Activated naive CD4-positive, alpha-beta T cell treated with anti-CD3 and anti-CD28 coated beads for 36 hours (primary cell): Measurements from ENCODE around the gene RNF220. TPM values are rescaled to one million over a fixed set of nuclear protein-coding genes. Genes with fewer than 3 reads are reported as not detected.
A peak's percentile ranks its signal among the peaks of the same experiment; 100 is the strongest.

Experiments
- CTCF ChIA-PET: fragments of 350-600 bp; sonication (Branson Sonifier 250); formaldehyde crosslinking; loops from one replicate; lab custom pipeline; 2021; ENCODE audit warnings: antibody characterized with exemption; lab: Charles Lee
- DNase-seq: peaks from one replicate; pipeline ENCODE4 v3.0.0-alpha.2; 2020
- H3K27ac Mint-ChIP-seq: one replicate; pipeline ENCODE4 v1.8.0; 2021; ENCODE audit warnings: mild to moderate bottlenecking, mixed read lengths
- H3K27me3 Mint-ChIP-seq: one replicate; pipeline ENCODE4 v1.8.0; 2021; ENCODE audit warnings: low read depth, mixed read lengths
- H3K36me3 Mint-ChIP-seq: one replicate; pipeline ENCODE4 v1.8.0; 2021; ENCODE audit warnings: low read depth, mixed read lengths
- H3K4me1 Mint-ChIP-seq: one replicate; pipeline ENCODE4 v1.8.0; 2021; ENCODE audit warnings: low read depth, mixed read lengths
- H3K4me3 Mint-ChIP-seq: one replicate; pipeline ENCODE4 v1.8.0; 2021; ENCODE audit warnings: mild to moderate bottlenecking, moderate library complexity, mixed read lengths
- H3K9me3 Mint-ChIP-seq: one replicate; pipeline ENCODE4 v1.8.0; 2021; ENCODE audit warnings: mixed read lengths
- intact Hi-C: fragments of 100-400 bp; cut with micrococcal nuclease; formaldehyde crosslinking; loops from one replicate; pipeline ENCODE4 v1.15.1; 2023
- total RNA-seq, 2 experiments: library from RNA; stranded (reverse); gene quantifications; one replicate each; pipeline ENCODE4 v1.2.3, GENCODE V29; 2021

RNF220 gene
- total RNA-seq, 2 experiments from 2014 or later, result 71.6 to 81.6 TPM

- H3K4me3 Mint-ChIP-seq, result no peak overlapping the region
- H3K27me3 Mint-ChIP-seq, result peaks cover 34% of the 10 kb centered on the region
- CTCF ChIA-PET, result no interaction called here
- no peak overlapping the region for H3K27ac Mint-ChIP-seq
- no peaks in the 10 kb centered on the region for H3K4me1 Mint-ChIP-seq
- no peak for DNase-seq
- H3K9me3 Mint-ChIP-seq, result peaks cover 3% of the 10 kb centered on the region
- no peaks in the 10 kb centered on the region for H3K36me3 Mint-ChIP-seq
- intact Hi-C loops, result no loop called here
Measured at GRCh38 chr1:44460107-44460882, 55.2 kb downstream of the RNF220 start.

GRCh38 chr1:44464361-44464760 is 59.3 kb downstream of the RNF220 start:
- intact Hi-C loops, result no loop called here
- no peak for DNase-seq
- no peaks in the 10 kb centered on the region for H3K4me1 Mint-ChIP-seq
- CTCF ChIA-PET, result no interaction called here
- no peaks in the 10 kb centered on the region for H3K36me3 Mint-ChIP-seq
- H3K4me3 Mint-ChIP-seq, result no peak overlapping the region
- H3K27me3 Mint-ChIP-seq, result peaks cover 14% of the 10 kb centered on the region
- no peak overlapping the region for H3K27ac Mint-ChIP-seq
- H3K9me3 Mint-ChIP-seq, result peaks cover 3% of the 10 kb centered on the region

- Mint-ChIP-seq H3K27me3 (peaks cover 11% of the 10 kb centered on the region), H3K36me3 (no peaks in the 10 kb centered on the region), H3K4me3 (no peak overlapping the region), H3K9me3 (peaks cover 3% of the 10 kb centered on the region), H3K4me1 (peaks cover 3% of the 10 kb centered on the region), H3K27ac (no peak overlapping the region)
- CTCF ChIA-PET, result no interaction called here
- DNase-seq, result no peak
- intact Hi-C loops, result no loop called here
Measured at GRCh38 chr1:44467566-44467965, 62.5 kb downstream of the RNF220 start.

GRCh38 chr1:44471911-44472453 is 66.9 kb downstream of the RNF220 start:
- peaks cover 6% of the 10 kb centered on the region for H3K27me3 Mint-ChIP-seq
- no peaks in the 10 kb centered on the region for H3K9me3 Mint-ChIP-seq
- CTCF ChIA-PET, result interaction anchor here (0.8 kb wide), 1 partner anchor 100 kb away, joined by 3 read pairs; no protein-coding TSS in a partner anchor
- no peak overlapping the region for H3K4me3 Mint-ChIP-seq
- H3K4me1 Mint-ChIP-seq, result peaks cover 11% of the 10 kb centered on the region
- intact Hi-C loops, result no loop called here
- no peak for DNase-seq
- H3K27ac Mint-ChIP-seq, result no peak overlapping the region
- no peaks in the 10 kb centered on the region for H3K36me3 Mint-ChIP-seq

GRCh38 chr1:44472620-44473525 is 67.8 kb downstream of the RNF220 start:
- H3K4me1 Mint-ChIP-seq, result peaks cover 11% of the 10 kb centered on the region
- H3K4me3 Mint-ChIP-seq, result no peak overlapping the region
- peaks cover 6% of the 10 kb centered on the region for H3K27me3 Mint-ChIP-seq
- H3K9me3 Mint-ChIP-seq, result no peaks in the 10 kb centered on the region
- intact Hi-C loops, result no loop called here
- no peak overlapping the region for H3K27ac Mint-ChIP-seq
- H3K36me3 Mint-ChIP-seq, result no peaks in the 10 kb centered on the region
- no peak for DNase-seq
- CTCF ChIA-PET, result no interaction called here

- intact Hi-C loops, result no loop called here
- peaks cover 7% of the 10 kb centered on the region for H3K27me3 Mint-ChIP-seq
- H3K27ac Mint-ChIP-seq, result no peak overlapping the region
- CTCF ChIA-PET, result interaction anchor here (0.9 kb wide), 1 partner anchor 118 kb away, joined by 3 read pairs; no protein-coding TSS in a partner anchor
- H3K4me3 Mint-ChIP-seq, result no peak overlapping the region
- no peak for DNase-seq
- H3K9me3 Mint-ChIP-seq, result no peaks in the 10 kb centered on the region
- H3K36me3 Mint-ChIP-seq, result no peaks in the 10 kb centered on the region
- H3K4me1 Mint-ChIP-seq, result peaks cover 11% of the 10 kb centered on the region
Measured at GRCh38 chr1:44476891-44477290, 71.8 kb downstream of the RNF220 start.

- Mint-ChIP-seq H3K9me3 (no peaks in the 10 kb centered on the region), H3K27ac (no peak overlapping the region), H3K4me1 (no peaks in the 10 kb centered on the region), H3K4me3 (no peak overlapping the region), H3K27me3 (peaks cover 17% of the 10 kb centered on the region), H3K36me3 (no peaks in the 10 kb centered on the region)
- CTCF ChIA-PET, result interaction anchor here (0.6 kb wide), 1 partner anchor 101 kb away, joined by 3 read pairs; no protein-coding TSS in a partner anchor
- DNase-seq, result no peak
- intact Hi-C loops, result no loop called here
Measured at GRCh38 chr1:44481701-44482100, 76.6 kb downstream of the RNF220 start.

GRCh38 chr1:44483089-44483874 is 78.2 kb downstream of the RNF220 start:
- intact Hi-C loops, result no loop called here
- H3K36me3 Mint-ChIP-seq, result no peaks in the 10 kb centered on the region
- H3K27me3 Mint-ChIP-seq, result peaks cover 17% of the 10 kb centered on the region
- no peaks in the 10 kb centered on the region for H3K4me1 Mint-ChIP-seq
- CTCF ChIA-PET, result interaction anchor here (1.0 kb wide), 1 partner anchor 104 kb away, joined by 3 read pairs; no protein-coding TSS in a partner anchor
- no peak overlapping the region for H3K27ac Mint-ChIP-seq
- no peak for DNase-seq
- H3K4me3 Mint-ChIP-seq, result no peak overlapping the region
- no peaks in the 10 kb centered on the region for H3K9me3 Mint-ChIP-seq

GRCh38 chr1:44484155-44484688 is 79.2 kb downstream of the RNF220 start:
- CTCF ChIA-PET, result interaction anchor here (1.0 kb wide), 1 partner anchor 105 kb away, joined by 3 read pairs; no protein-coding TSS in a partner anchor
- H3K27ac Mint-ChIP-seq, result no peak overlapping the region
- H3K4me1 Mint-ChIP-seq, result no peaks in the 10 kb centered on the region
- no peaks in the 10 kb centered on the region for H3K9me3 Mint-ChIP-seq
- no peak overlapping the region for H3K4me3 Mint-ChIP-seq
- intact Hi-C loops, result no loop called here
- no peak for DNase-seq
- H3K27me3 Mint-ChIP-seq, result peaks cover 17% of the 10 kb centered on the region
- H3K36me3 Mint-ChIP-seq, result no peaks in the 10 kb centered on the region

- CTCF ChIA-PET, result no interaction called here
- peak; percentile 15 for DNase-seq
- Mint-ChIP-seq H3K27me3 (peaks cover 15% of the 10 kb centered on the region), H3K36me3 (no peaks in the 10 kb centered on the region), H3K27ac (no peak overlapping the region), H3K4me3 (no peak overlapping the region), H3K9me3 (no peaks in the 10 kb centered on the region), H3K4me1 (no peaks in the 10 kb centered on the region)
- intact Hi-C loops, result no loop called here
Measured at GRCh38 chr1:44485229-44485933, 80.3 kb downstream of the RNF220 start.

GRCh38 chr1:44485934-44486460 is 80.9 kb downstream of the RNF220 start:
- H3K27me3 Mint-ChIP-seq, result peaks cover 14% of the 10 kb centered on the region
- H3K36me3 Mint-ChIP-seq, result no peaks in the 10 kb centered on the region
- no peaks in the 10 kb centered on the region for H3K4me1 Mint-ChIP-seq
- no peak overlapping the region for H3K27ac Mint-ChIP-seq
- CTCF ChIA-PET, result interaction anchor here (1.2 kb wide), 1 partner anchor 167 kb away, joined by 4 read pairs; no protein-coding TSS in a partner anchor
- no peak for DNase-seq
- H3K4me3 Mint-ChIP-seq, result no peak overlapping the region
- intact Hi-C loops, result no loop called here
- H3K9me3 Mint-ChIP-seq, result no peaks in the 10 kb centered on the region
